Posterior cingulate gyrus (tissue), 11 donors: ENCODE measurements around the gene RAD18.

Experiments
- DNase-seq, 10 donors: peaks; one replicate each; pipeline versions ENCODE4 v3.0.0 to v3.0.0-alpha.2; 2020 to 2021; ENCODE audit warnings: mixed read lengths in 3 of 10
- intact Hi-C: fragments of 100-400 bp; cut with DNase I; formaldehyde crosslinking; loops from one replicate; pipeline ENCODE4 v1.15.1; 2023

Gene RAD18

DNA sequence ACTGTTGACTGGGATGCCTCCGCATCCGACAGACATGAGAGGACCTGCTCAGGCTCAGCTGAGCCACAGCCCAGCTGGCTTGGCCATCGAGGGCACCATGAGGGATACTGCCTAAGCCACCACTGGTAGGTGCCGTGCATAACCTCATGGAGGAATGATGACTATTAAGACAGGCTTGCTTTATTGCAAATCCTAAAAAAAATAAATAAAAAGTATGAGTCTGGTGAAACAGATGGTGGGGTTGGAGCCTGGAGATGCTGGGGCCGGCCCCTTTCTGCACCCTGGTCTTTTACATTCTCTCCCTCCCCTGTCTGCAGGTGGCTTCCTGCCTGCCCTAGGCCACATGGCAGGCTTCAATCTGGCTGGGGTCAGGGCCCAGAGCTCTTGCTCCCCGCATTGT lies 24.0 kb upstream of the RAD18 start:
- intact Hi-C loops = loop anchor here (5.0 kb wide), 1 partner anchor 315 kb away; no protein-coding TSS in a partner anchor
- DNase-seq = peak in 1 of 10 donors; percentile 81

DNA sequence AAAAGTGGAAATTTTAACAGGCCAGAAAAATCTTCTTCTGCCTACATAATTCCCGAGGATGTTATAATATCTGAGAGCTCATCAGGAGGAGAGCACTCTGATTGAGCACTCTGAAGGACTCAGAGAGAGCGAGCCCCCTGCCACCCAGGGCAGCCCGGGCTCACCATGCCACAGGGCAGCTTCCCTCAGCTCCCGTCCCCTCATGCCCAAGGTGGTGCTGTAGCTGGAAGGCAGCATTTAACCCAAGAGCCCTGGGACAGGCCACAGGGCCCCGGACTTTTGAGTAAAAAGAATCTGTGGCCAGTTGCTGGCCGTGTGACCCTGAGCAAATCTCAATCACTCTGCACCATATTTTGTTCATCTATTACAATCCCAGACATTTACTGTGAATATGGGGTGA lies 23.5 kb upstream of the RAD18 start:
- no peak for DNase-seq
- intact Hi-C loops = loop anchor here (5.0 kb wide), 1 partner anchor 316 kb away; no protein-coding TSS in a partner anchor

DNA sequence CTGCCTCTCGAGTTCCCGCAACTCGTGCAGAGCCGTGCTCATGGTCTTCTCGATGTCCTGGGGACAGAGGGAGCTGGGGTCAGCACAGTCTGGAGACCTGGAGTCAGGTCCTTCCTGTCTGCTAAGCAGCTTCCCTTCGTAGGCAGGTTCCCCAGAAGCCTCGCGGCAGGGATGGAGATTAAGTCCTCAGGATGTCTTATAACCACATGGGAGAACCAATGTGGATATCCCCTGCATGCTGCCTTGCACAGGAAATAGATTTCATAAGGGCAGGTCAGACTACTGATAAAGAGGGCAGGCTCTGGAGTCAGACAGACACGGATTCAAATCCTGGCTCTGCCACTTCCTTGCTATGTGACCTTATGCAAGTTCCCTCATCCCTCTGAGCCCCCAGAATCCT lies 22.6 kb upstream of the RAD18 start:
- intact Hi-C loops = loop anchor here (5.0 kb wide), 1 partner anchor 316 kb away; no protein-coding TSS in a partner anchor
- DNase-seq = peak in 1 of 10 donors; percentile 79

DNA sequence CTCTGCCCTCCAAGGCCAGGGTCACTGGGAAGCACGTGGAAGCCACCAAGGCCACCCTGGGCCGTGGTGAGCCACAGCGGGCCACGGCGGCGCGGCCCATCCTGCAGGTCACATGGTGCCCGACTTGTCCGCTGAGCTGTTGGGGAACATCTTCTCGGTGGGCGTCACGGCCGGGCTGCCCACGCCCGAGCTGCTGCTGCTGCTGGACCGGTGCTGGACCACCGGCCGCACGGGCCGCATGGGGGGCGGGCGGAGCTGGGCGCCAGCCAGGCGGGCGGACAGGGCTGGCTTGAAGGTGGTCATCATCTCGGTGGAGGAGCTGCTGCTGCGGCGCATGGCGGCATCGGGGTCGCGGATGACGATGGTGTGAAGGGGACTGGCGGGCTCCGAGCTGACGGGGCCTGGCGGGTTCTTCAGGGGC lies 22.1 kb upstream of the RAD18 start:
- intact Hi-C loops = loop anchor here (5.0 kb wide), 1 partner anchor 317 kb away; no protein-coding TSS in a partner anchor
- DNase-seq = peak in 1 of 10 donors; percentile 85

DNA sequence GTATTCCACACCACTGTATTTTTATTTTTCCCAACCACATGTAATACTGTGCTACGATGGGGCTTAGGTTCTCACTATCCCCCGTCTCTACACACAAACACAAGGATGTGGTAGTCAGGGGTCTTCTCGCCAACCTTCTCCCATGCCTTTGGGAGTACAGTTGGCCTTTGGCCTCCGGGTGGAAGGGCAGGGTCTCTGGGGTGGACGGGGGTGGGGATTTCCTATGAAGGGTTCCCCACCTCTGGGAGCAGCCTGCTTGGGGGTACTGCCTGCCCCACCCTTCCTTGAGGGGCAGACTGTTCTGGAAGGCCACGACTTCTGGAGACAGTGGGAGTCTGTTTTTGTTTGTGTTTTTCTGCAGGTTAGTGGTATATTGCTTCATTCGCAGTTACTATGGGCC lies 21.3 kb upstream of the RAD18 start:
- intact Hi-C loops = no loop called here

DNA sequence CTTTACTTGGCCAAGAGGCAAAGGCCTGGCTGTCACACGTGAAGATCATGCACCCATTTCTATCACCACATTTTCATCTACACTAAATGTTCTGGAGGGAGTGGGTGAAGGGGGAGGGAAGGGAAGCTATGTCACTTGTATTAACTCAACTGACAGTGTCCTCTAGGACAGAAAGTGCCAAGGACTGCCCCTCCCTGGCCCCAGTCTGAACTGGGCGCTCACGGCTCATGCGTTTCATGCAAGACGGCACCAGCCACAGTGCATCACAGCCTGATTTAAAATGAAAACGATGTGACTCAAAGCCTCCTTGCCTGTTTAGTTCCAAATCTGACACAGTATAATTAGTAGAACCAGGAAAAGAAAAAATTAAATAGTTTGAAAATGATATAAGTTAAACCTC lies 20.8 kb upstream of the RAD18 start:
- no peak for DNase-seq
- intact Hi-C loops = no loop called here

More for the DNA sequence above, 21.3 kb upstream of the RAD18 start:
- no peak for DNase-seq

DNA sequence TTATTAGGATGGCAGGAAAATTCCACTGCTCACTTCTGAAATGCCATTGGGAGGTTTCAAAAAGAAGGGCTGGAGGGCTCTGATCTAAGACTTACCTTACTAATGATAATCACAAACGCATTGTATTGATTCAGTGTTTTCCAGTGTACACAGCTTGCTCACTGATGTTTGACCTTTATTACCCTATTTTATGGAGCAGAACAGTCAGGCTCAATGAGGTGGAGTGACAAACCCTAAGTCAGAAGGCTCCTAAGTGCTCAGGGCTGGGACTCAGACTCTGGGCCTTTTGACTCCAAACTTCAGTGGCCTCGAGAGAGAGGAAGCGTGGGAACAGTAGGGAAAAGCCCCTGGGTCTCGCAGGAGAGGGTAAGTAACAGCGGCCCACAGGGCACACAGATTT lies 20.3 kb upstream of the RAD18 start:
- intact Hi-C loops = no loop called here
- DNase-seq = no peak

DNA sequence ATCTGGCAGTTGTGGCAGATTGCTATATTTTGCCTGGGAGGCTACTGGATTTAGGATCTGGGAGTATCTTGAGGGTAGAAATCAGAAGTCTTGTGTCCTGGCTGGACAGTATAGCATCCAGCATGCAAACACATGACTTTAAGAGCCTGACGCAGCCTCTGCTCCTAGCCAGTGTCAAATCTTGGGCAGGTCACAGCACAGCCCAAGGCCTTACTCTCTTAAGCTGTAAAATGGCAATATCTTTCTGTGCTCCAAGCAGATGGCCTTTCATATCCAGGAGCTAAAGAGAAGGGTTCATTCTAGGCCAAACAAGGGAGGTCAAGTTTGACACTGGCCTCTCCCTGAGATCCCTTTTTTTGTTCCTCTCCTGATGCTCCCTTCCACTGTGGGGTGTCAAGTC lies 19.8 kb upstream of the RAD18 start:
- intact Hi-C loops = no loop called here
- no peak for DNase-seq

DNA sequence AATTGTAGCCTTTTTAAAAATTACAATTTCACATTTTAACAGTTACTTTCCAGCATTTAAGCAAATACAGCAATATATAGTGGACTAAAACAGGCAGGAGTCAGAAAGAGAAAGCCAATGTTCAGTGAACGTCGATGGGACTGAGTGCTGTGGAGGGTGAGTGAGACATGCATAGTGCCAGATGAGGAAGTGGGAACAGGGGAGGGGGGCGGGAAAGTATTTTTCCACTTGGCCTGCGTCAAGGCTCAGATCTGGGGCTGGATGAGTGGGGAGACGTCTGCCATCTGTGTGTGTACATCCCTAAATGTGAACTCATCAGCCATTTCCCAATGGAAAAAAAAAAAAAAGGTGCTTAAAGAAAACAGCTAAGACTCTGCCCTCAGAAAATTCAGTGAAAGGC lies 19.2 kb upstream of the RAD18 start:
- no peak for DNase-seq
- intact Hi-C loops = no loop called here

DNA sequence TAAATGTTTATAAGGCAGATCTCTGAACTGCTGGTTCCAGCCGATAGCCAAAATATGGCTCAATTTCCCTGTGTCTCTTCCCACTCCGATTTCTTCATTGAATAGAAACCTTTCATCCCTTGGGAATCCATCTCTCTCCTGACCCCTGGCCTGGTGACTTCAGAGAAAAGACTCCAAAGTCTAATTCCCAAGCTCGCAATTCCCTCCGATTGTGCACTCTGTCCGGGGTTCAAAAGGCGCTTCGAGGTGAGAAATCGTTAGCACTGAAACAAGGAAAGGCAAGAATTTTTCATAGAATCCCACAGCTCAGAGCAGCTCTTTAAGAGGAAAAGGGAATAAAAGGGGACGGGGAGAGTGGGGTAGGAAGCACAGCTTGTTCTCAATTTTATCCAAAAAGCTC lies 18.4 kb upstream of the RAD18 start:
- intact Hi-C loops = no loop called here
- no peak for DNase-seq

DNA sequence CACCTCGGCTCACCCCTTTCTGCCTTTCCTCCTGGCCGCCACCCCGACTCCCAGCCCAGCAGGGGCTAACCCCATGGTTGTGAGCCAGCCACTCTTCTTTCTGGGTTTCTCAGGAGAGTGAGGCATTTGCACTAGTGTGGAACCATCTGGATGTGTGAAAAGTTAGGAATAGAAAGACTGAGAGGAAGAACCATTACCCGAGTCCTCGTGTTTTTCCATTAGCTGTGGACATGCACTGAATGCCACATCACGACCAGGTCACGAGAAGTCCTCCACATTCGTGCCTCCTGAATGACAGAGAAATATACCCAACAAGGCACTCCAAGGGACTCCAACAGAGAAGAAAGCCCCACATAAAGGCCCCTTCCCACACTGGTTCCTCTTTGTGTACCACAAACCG lies 18.0 kb upstream of the RAD18 start:
- intact Hi-C loops = no loop called here
- DNase-seq = no peak

DNA sequence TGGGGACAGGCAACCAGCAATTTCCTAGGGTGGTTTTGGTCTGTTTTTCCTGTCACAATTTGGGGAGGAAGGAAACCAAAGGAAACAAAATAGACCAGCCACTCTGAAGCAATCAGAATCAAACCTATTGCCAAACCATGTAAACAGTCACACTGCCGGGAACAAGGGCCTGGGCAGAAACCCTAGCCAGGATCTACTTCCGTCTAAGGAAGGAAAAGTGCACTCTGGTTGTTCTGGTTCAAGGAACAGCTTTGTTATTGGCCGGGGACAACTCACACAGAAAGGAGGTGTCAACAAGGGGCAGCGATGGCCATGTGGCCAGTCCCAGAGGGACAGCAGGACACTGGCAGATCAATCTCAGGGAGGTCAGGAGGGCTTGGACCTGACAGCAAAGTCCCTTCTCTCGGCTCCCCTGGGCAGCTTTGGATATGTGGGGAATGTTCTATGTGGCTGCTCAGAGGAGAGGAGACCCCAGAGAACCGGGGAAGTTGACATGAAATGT lies 17.5 kb upstream of the RAD18 start:
- intact Hi-C loops = no loop called here
- DNase-seq = no peak

DNA sequence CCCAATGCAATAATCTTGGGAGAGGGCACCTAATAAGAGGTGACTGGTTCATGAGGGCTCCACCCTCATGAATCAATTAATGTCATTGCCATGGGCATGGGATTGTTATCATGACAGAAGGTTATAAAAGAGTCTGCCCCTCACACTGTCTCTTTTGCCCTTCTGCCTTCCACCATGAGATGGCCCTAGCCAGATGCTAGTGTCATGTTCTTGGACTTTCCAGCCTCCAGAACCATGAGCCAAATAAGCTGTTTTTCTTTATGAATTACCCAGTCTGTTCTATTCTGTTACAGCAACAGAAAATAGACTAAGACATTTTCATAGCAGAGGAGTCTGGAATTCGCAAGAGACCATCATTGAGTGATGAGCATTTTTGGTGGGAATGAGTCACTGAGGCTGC lies 16.0 kb upstream of the RAD18 start:
- no peak for DNase-seq
- intact Hi-C loops = no loop called here

DNA sequence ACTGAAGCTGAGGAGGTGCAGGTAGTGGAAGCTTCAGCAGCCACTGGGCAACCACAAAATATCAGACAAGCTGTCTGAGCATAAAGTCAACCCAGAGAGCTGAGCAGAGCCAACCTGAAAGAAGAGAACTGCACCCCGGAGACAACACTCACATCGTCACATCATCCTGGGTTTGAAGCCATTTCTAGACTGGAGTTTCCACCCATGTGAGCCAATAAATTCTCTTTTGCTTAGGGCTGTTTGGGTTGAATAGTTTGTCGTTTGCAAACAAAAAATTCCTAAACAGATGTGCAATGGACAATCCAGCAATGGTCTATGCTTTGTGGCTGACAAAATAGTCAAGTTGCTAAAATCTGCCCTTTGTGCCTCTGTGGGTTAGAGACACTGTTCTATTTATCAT lies 15.3 kb upstream of the RAD18 start:
- DNase-seq = no peak
- intact Hi-C loops = no loop called here

DNA sequence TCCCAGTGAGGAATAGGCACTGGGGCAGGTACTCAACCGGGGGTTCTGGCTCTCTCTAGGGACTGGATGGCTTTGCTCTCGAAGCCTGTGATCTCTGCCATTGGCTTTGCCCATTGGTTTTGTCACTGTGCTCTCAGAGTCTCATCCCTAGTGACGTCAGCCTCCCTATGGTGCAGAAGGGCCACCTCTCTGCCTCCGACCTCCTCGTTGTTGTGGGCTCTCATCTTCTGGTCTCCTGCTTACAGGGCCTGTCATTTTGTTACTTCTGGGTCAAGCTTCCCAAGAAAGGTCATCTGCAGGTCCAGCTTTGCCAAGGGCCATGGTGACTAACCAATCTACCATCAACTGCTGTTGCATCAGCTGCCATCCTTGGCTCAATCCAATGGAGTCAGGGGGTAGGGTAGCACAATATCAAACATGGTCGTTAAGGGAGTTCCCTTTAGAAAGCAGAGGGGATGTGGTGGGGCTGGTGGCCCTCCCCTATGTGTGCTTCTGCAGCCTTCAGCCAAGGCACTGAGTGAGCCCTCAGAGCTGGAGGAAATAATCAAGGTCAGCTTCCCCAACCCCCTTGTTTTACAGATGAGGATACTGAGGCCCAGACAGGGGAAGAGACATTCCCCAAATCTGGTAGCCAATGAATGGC lies 13.4 kb upstream of the RAD18 start:
- intact Hi-C loops = no loop called here
- DNase-seq = no peak

DNA sequence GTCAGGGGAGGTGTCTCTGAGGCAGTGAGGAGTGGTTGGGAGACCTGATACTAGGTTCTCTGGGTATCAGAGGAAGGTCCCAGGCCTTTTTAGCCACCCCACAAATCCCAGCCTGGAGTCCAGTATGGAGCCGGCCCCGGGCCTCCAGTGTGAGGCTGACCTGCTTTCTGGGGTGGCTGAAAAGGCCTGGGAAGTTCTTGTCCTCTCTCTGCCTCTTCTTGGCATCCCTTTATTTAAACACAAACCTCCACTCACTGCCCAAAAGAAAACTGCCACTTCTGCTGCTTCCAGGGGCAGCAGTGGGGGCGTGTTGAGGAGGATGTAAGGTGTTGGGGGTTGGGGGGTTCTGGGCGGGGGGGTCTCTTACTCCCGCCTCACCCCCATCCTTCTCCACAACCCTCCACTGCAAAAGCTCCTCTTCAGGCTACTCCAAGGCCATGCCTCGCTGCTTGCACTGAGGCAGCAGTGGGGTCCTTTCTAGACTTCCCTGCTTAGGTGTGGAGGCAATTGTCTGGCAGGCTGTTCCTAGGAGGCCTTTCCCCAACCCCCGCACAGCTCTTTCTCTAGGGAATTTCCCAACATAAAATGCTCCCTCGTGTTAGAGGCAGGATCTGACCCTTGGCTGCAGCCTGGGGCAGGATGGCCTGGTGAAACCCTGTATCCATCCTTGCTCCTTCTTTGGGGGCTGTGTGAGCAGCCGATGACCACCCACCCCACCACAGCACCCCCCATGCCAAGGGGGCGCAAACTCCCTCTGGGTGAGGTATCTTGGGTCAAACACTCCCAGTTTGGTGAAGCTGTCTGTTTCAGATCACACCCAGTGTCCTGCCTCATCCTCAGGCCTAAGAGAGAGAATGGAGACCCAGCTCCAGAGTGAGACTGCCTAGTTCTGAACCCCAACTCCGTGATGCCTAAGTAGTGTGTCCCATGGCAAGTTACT lies 12.1 kb upstream of the RAD18 start:
- intact Hi-C loops = no loop called here
- DNase-seq = no peak

DNA sequence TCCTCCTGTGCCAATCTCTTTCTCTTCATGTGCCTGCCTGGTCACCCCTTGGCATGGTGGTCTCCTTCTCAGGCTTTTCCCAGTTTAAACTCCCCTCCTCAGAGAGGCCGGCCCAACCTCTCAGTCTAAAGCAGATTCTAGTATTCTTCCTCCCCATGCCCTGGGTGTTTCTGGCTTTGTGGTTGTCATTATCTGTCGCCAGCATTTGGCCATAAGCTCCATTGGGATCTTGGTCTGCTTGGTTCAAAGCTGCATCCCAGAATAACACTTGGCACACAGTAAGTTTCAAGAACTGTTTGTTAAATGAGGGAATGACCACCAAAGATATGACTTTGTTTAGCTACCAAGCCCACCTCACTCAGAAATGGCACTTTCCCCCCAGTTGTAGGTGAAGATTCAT lies 11.2 kb upstream of the RAD18 start:
- DNase-seq = no peak
- intact Hi-C loops = no loop called here

DNA sequence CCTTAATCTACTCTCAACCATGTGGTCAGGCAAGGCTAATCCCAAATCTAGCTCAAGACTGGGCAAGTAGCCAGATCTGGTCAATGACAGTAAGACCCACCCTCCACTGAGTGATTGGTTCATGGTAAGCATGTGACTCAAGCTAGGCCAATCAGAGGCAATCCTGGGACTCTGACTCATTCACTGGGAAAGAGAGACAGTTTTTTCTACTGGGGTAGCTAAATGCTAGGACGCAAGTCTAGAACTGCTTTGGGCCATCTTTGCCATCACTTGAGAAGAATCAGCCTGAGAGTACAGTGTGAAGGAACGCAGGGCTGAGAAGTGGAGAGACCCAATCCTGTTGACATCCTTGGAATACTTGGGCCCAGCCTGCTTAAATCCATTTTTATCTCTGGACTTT lies 9.4 kb upstream of the RAD18 start:
- intact Hi-C loops = no loop called here
- no peak for DNase-seq

DNA sequence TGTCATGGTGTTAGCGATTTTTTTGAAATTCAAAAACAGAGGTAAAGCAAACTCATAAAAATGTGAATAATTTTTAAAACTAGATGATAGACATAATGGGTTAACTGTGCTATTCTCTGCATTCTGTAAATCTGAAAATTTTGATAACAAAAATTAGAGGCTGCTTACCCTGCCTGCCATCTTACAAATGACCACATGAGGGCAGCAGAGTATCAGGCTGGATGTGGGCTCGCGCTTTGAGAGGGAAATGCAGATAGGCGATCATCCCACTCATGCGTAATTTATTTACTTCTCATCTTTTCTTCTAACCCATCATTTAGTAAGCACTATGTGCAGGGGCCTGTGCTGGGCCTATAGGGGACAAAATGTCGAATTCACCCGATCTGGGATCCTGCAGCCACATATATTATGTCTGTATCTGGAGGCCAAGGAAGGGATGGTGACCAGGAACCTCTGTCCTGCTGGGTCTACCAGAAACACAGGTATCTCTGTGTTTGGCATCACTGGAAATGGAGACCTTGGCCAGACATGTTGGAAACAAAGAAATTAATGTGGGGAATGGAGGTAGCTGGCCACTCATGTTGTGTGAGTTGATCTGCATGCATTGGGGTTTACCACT lies 7.8 kb upstream of the RAD18 start:
- intact Hi-C loops = loop anchor here (1.0 kb wide), 2 partner anchors 96 to 331 kb away; no protein-coding TSS in a partner anchor
- DNase-seq = peak in 8 of 10 donors; percentile 52 to 93 (median 78)

DNA sequence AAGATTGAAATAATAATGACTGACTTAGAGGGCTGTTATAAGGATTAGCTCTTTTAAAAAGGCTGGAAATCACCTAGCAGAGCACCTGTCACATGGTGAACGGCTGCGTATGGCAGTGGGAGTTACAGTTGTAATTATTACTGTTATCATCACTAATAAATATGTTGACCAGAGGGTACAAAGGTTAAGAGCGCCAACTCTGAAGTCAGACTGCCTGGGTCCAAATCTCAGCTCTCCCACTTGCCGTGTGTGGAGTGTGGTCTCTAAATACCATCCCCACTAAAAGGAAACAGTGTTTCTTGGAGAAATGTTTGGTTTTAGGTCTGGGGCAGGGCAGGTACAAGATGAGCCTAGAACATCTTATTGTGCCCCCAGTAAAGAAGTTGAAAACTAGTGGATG lies 6.0 kb upstream of the RAD18 start:
- intact Hi-C loops = loop anchor here (10.0 kb wide), 1 partner anchor 204 kb away; the partner anchor contains the start of gene OXTR
- no peak for DNase-seq

DNA sequence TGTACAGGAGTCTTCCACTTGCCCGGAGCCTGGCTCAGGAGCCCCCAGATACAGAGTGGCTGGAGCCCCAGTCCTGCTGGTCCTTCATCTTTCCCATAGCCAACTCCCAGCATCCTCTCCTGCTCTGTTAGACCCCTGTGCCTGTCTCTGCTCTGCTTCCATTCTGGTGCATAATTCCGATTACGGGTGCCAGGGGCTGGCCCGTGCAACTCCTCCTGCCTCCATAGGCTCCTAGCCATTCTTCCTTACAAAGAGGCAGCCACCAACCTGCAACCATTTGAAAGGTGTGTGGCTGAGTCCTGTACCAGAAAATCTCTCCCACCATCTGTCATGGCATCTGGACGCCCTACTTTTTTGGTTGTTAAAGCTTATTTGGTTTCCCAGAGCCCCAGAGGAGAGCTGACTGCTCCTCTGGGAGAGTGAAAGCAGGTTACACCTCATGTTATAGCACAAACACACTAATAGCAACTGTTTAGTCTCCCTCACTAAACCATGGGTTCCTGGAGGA lies 5.2 kb upstream of the RAD18 start:
- intact Hi-C loops = loop anchor here (10.0 kb wide), 1 partner anchor 204 kb away; the partner anchor contains the start of gene OXTR
- no peak for DNase-seq
